K562 (cell line): ENCODE measurements around the gene NPB. TPM values are rescaled to one million over a fixed set of nuclear protein-coding genes. Genes with fewer than 3 reads are reported as not detected.

Experiments used
- ARID4B ChIP-seq: sonication (generic); formaldehyde crosslinking; IDR thresholded peaks from 2 replicates; pipeline ENCODE4 v1.8.0; 2022; ENCODE audit warnings: mild to moderate bottlenecking, missing genetic modification reagents
- CHAMP1 ChIP-seq: fragments of 450-650 bp; IDR thresholded peaks from 2 replicates; pipeline ENCODE4 v1.6.1; 2016; ENCODE audit warnings: mild to moderate bottlenecking
- HINFP ChIP-seq: fragments of 450-650 bp; conservative IDR thresholded peaks from 2 replicates; pipeline ENCODE4 v1.6.1; 2016; ENCODE audit warnings: missing genetic modification characterization, low read depth, mild to moderate bottlenecking, control low read depth, missing compliant biosample characterization
- IFI16 ChIP-seq: fragments of 250-450 bp; sonication (Bioruptor Pico); IDR thresholded peaks from 2 replicates; pipeline ENCODE4 v2.1.2; 2022; ENCODE audit warnings: mild to moderate bottlenecking, inconsistent platforms
- JUND ChIP-seq, 2 experiments: IDR thresholded peaks; 2 replicates in 1 of 2; 3 replicates in 1 of 2; pipeline ENCODE4 v1.6.1; 2011; ENCODE audit warnings: borderline replicate concordance in 2 of 2, low read depth in 2 of 2, low read length in 2 of 2, improper control_type of control experiment in 1 of 2, missing biosample characterization in 1 of 2, missing genetic modification characterization in 1 of 2, missing genetic modification reagents in 1 of 2
- KLF1 ChIP-seq: fragments of 450-650 bp; IDR thresholded peaks from 2 replicates; pipeline ENCODE4 v1.6.1; 2016; ENCODE audit warnings: missing genetic modification characterization, missing compliant biosample characterization
- KLF10 ChIP-seq: fragments of 250-450 bp; sonication (Bioruptor Pico); IDR thresholded peaks from 2 replicates; pipeline ENCODE4 v1.6.1; 2021; ENCODE audit warnings: matching md5 sums
- MEF2A ChIP-seq: IDR thresholded peaks from 2 replicates; pipeline ENCODE4 v1.6.1; 2011; ENCODE audit warnings: low read depth, mild to moderate bottlenecking, low read length, moderate library complexity; ENCODE audit not compliant: control insufficient read depth
- MLLT1 ChIP-seq, 2 experiments: fragments of 450-650 bp; IDR thresholded peaks; 2 replicates each; pipeline ENCODE4 v1.6.1; 2016
- NCOA1 ChIP-seq: fragments of 450-650 bp; IDR thresholded peaks from 2 replicates; pipeline ENCODE4 v1.6.1; 2016; ENCODE audit warnings: low read depth
- PRMT5 ChIP-seq: sonication (generic); formaldehyde crosslinking; IDR thresholded peaks from 2 replicates; pipeline ENCODE4 v1.5.0; 2020; ENCODE audit warnings: missing genetic modification reagents
- RBM17 ChIP-seq: fragments of 200-400 bp; formaldehyde crosslinking; IDR thresholded peaks from 2 replicates; pipeline ENCODE4 v1.6.1; 2017; ENCODE audit warnings: low read depth, mild to moderate bottlenecking, low read length, borderline replicate concordance
- SOX6 ChIP-seq: fragments of 450-650 bp; IDR thresholded peaks from 2 replicates; pipeline ENCODE4 v1.6.1; 2014; ENCODE audit warnings: mild to moderate bottlenecking
- TEAD1 ChIP-seq, 2 experiments: fragments of 450-650 bp in 1 of 2; sonication (generic) in 1 of 2; formaldehyde crosslinking; IDR thresholded peaks; 2 replicates each; pipeline versions ENCODE4 v1.4.0 to v1.8.0; 2020 to 2022; ENCODE audit warnings: mild to moderate bottlenecking in 2 of 2, missing genetic modification reagents in 1 of 2
- ZNF766 ChIP-seq: fragments of 200-800 bp; sonication (Bioruptor generic); conservative IDR thresholded peaks from 2 replicates; pipeline ENCODE4 v1.6.1; 2016; ENCODE audit warnings: missing genetic modification characterization, missing compliant biosample characterization
- ZSCAN29 ChIP-seq: fragments of 450-650 bp; IDR thresholded peaks from 2 replicates; pipeline ENCODE4 v1.6.1; 2017
- polyA plus RNA-seq, 8 experiments: library from polyadenylated mRNA; depleted of rRNA in 4 of 8; stranded (reverse) in 5 of 8; unstranded in 3 of 8; fragments of >200 nt; fragmentation: Nextera tagmentation in 2 of 8; fragmentation: Illumina TruSeq in 1 of 8; extraction: Ambion mirVana in 2 of 8; extraction: Trizol in 1 of 8; gene quantifications; 2 replicates each; pipeline versions ENCODE4 v1.2.1 to v1.2.3, GENCODE V29; 2011 to 2014; ENCODE audit warnings: inconsistent platforms in 1 of 8, missing spikeins in 1 of 8
- total RNA-seq, 7 experiments: library from RNA; depleted of rRNA in 6 of 7; stranded (reverse); fragments of >200 nt in 6 of 7; fragmentation: Illumina TruSeq in 2 of 7; extraction: Trizol in 2 of 7; gene quantifications; 2 replicates each; pipeline versions ENCODE4 v1.2.1 to v1.2.3, GENCODE V29; 2011 to 2021; ENCODE audit warnings: low replicate concordance in 1 of 7

Gene NPB
- total and polyA plus RNA-seq, 9 of the 15 experiments (the other 6 are each of a cell fraction or from before 2014, with no cell fraction given) = 0.03 to 0.61 (median 0.14) TPM; not detected in 2

GRCh38 chr17:81923302-81924260 lies 21.5 kb downstream of the NPB start (continued):
- TF ChIP-seq SOX6 (peak; percentile 66; the same call in 1 of the 2 replicates), TEAD1 (CRISPR knock-in tag; IDR thresholded peaks at IDR 0.05) (no peak), IFI16 (no peak), JUND (IDR thresholded peaks at IDR 0.05; ENCODE audit: borderline replicate concordance, low read depth, low read length) (peak; percentile 76), JUND (tag; IDR thresholded peaks at IDR 0.05; ENCODE audit: borderline replicate concordance, low read depth, low read length) (no peak; the same call in 2 of the 3 replicates), NCOA1 (no peak; the same call in 1 of the 2 replicates), ZNF766 (CRISPR knock-in tag) (no peak), MEF2A (peak; percentile 47; the same call in 1 of the 2 replicates), ZSCAN29 (no peak), KLF1 (tag) (no peak), RBM17 (no peak), ARID4B (CRISPR knock-in tag) (no peak; the same call in 1 of the 2 replicates), MLLT1 (IDR thresholded peaks at IDR 0.05) (no peak), CHAMP1 (no peak), PRMT5 (no peak), HINFP (tag) (no peak), KLF10 (no peak)
